GM21367 (cell line): ENCODE data around the gene AZU1.

ENCODE experiments used
- ATAC-seq: cut with Tn5 transposase; IDR thresholded peaks from one replicate; pipeline ENCODE4 v1.9.1; 2021; ENCODE audit not compliant: unreplicated experiment

AZU1 gene, protein sequence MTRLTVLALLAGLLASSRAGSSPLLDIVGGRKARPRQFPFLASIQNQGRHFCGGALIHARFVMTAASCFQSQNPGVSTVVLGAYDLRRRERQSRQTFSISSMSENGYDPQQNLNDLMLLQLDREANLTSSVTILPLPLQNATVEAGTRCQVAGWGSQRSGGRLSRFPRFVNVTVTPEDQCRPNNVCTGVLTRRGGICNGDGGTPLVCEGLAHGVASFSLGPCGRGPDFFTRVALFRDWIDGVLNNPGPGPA

DNA sequence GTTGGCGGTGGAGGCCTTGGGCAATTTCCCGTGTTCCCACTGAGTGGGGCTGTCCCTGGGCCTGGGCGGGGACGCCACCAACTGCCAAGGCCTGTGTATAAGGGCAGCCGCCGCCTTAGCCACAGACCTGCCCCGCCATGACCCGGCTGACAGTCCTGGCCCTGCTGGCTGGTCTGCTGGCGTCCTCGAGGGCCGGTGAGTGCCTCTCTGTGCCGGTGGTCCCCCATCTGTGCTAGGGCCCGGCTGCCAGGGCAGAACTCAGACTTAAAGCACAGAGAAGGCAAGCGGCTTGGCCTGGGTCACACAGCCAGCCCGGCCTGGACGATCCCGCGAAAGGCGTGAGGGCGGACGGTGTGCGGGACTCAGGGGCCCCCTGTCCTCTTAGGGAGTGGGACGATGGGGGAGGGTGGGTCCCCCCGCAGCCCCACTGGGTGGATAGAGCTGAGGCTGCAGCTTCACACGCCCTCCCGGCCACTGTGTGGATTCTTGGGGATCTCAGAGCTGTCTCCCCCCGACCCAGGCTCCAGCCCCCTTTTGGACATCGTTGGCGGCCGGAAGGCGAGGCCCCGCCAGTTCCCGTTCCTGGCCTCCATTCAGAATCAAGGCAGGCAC, at the start of gene AZU1:
AZU1 (plus strand) TSS at position 128 of the 612 bp plus-strand sequence; CDS start at position 138, 10 bp downstream.
- no peak for ATAC-seq

GRCh38 chr19:778910-779653, 48.6 kb upstream of the AZU1 start:
- ATAC-seq = no peak

GRCh38 chr19:780935-781334, 46.7 kb upstream of the AZU1 start:
- no peak for ATAC-seq

DNA sequence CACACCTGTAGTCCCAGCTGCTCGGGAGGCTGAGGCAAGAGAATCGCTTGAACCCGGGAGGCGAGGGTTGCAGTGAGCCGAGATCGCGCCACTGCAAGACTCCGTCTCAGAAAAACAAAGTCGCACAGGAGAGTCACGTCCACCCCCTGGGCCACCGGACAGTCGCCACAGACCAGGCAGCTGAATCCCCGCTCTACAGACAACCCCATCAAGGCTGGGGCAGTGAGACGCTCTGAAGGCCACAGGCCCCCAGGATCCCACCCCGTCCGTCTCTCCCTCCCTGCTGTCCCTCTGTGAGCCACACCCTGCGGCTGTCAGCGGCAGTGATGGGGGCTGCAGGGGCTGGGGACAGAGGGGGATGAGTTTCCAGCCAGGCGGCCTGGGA, 45.8 kb upstream of the AZU1 start:
- no peak for ATAC-seq

GRCh38 chr19:782185-782877, 45.3 kb upstream of the AZU1 start:
- no peak for ATAC-seq

GRCh38 chr19:782878-783668, 44.6 kb upstream of the AZU1 start:
- no peak for ATAC-seq

DNA sequence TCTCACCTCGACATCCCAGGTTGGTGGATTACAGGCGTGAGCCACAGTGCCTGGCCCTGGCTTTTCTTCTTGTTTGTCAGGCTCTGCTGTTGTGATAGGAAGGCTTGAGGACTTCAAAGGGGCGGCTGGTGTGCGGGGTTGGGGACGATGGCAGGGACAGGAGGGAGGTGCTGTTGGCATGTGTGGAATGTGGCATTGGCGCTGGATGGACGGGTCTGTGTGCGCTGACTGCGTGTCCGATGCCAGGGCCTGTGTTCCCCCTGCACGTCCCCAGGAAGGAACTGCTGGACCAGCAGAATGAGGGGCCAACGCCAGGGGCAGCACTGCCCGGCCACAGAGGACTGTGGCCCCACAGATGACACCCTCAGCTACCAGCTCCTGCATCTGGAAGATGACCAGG, 43.1 kb upstream of the AZU1 start:
- no peak for ATAC-seq

- no peak for ATAC-seq
These were observed 40.1 kb upstream of the AZU1 start for GRCh38 chr19:787536-787935.

DNA sequence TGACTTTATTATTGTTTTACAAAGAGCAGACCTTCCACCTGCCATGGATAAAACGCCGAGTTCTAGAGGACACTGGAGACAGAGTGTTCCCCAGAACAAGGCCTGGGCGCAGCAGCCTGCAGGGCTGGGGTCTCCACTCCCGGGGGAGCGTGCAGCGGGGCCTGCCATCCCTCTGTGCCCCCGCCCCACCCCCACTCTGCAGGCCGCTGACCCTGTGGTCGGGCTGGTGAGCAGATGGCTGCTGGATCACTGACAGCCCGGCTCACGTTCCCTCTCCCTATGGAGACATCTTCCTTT, 39.0 kb upstream of the AZU1 start:
- ATAC-seq = no peak

DNA sequence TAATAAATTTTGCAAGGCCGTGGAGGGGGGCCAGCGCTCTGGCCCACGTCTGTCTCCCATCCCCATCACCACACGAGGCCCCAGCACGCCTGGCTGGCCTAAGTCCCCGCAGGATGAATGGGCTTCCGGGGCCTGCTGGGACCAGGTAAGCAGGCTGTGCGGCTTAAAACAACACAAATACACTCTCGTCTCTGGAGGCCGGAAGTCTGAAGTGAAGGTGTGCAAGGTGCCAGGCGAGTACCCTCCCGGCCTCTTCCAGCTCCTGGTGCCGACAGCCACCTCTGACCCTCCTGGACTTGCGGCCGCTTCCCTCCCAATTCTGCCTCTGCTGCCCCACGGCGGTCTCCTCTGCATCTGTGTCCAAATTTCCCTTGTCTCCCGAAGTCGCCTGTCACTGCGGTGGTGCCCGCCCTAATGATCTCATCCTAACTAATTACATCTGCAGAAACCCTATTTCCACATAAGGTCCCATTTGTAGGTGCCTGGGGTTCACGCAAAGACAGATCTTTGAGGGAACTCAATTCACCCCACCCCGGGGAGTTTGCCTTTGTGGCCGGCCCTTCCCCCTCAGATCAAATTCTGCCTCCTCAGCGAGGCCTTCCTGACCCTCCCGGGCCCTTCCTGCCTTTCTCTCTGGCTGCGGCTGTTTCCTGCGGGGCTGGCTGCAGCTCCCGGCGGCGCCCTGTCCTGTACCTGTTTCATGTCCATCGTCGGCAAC, 38.5 kb upstream of the AZU1 start:
- ATAC-seq = no peak

- no peak for ATAC-seq
These were observed 38.0 kb upstream of the AZU1 start for GRCh38 chr19:789701-790060.

DNA sequence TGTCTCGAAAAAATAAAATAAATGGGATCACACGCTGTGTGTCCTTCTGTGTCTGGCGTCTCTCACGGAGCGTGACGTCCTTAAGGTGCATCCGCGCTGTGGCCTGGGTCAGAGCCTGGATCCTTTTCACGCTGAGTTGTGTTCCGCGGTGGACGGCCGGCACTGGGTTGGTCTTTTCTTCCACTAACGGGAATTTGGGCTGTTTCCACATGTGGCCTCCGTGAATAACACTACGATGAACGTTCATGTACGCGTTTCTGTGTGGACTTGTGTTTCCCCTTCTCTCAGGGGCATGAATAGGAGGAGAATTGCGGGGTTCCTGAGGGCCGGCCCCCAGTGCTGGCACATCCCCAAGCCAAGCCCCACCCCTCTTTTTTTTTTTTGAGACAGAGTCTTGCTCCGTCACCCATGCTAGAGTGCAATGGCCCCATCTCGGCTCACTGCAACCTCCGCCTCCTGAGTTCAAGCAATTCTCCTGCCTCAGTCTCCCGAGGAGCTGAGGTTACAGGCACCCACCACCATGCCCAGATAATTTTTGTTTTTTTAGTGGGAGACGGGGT, 36.5 kb upstream of the AZU1 start:
- no peak for ATAC-seq

DNA sequence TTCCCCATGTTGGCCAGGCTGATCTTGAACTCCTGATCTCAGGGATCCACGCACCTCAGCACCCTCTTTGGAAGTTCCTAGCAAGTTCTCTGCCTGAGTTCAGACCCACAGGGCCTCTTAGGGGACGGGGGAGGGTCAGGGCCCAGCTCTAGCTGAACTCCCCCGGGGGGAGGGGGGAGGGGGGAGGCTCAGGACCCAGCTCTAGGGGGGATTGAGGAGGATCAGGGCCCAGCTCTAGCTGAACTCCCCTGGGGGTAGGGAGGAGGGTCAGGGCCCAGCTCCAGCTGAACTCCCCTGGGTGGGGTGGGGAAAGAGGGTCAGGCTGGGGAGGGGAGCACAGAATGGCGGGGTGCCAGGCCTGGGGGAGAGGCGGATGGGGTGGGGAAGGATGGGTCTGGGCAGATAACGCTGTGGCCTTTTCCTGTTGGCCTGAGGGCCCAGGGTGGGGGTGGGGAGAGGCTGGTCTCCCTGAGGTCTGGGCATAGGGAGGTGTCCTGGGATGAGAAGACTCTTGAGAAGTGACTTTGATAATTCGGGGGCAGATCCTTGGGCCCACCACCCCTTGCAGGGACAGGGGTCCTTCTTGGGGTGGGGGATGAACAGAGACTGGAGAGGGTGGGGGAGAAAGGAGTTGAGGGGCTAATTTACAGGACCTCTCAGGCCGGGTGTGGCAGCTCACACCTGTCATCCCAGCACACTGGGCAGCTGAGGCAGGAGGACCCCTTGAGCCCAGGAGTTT, 35.9 kb upstream of the AZU1 start:
- ATAC-seq = no peak

- ATAC-seq = no peak
These were observed 35.2 kb upstream of the AZU1 start for GRCh38 chr19:792306-792885.

- ATAC-seq = no peak
These were observed 33.8 kb upstream of the AZU1 start for GRCh38 chr19:793806-794205.

DNA sequence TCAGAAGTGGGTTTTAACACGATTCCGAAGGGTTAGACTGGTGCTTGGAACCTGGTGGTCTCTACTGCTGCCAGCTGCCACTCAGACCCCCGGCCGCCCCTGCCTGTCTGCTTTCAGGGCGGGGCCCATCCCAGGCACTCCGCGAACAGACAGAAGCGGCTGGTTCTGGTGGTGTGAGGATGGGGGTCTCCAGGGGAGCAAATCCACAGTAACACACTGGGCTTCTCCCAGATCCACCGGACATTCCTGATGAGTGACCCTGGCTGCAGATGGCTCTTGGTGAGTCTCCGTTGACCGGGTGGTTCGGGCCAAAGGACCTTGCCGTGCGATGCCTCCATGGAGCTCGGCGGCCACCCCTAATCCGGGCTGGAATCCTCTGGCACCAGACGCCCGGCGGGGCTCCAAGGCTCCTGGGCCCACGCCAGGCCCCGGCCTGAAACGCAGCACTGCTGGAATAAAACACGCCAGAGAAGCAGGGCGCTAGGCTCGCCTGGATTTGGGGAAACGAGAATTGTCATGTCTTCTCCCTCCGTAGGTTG, 32.5 kb upstream of the AZU1 start:
- ATAC-seq = no peak

GRCh38 chr19:795691-796581, 31.7 kb upstream of the AZU1 start:
- no peak for ATAC-seq
